GM10266 (cell line): ENCODE data around the gene RNF25.

Source experiments
- DNase-seq: peaks from one replicate; pipeline ENCODE4 v3.0.0; 2012; ENCODE audit errors: extremely low spot score
- CTCF ChIP-seq: IDR thresholded peaks from 2 replicates; pipeline ENCODE4 v1.5.1; 2012; ENCODE audit warnings: mild to moderate bottlenecking, low read depth; ENCODE audit not compliant: control insufficient read depth, insufficient read depth; ENCODE audit errors: missing control alignments

The RNF25 gene

GRCh38 chr2:218716070-218716469, 44.3 kb upstream of the RNF25 start:
- DNase-seq = no peak
- no peak for TF ChIP-seq CTCF

- DNase-seq = no peak
Observed at GRCh38 chr2:218713922-218714321, 42.1 kb upstream of the RNF25 start.

GRCh38 chr2:218711550-218711929, 39.7 kb upstream of the RNF25 start:
- no peak for DNase-seq

More at GRCh38 chr2:218713922-218714321, 42.1 kb upstream of the RNF25 start:
- TF ChIP-seq CTCF = no peak

GRCh38 chr2:218710687-218711549, 39.1 kb upstream of the RNF25 start, which contains the start of gene TTLL4:
TTLL4 (plus strand) TSS chr2:218710835; CDS start chr2:218737677, 26,842 bp downstream.
- DNase-seq = peak; percentile 97
- TF ChIP-seq CTCF = peak; percentile 90

More at GRCh38 chr2:218711550-218711929, 39.7 kb upstream of the RNF25 start:
- TF ChIP-seq CTCF = no peak

GRCh38 chr2:218710334-218710686, 38.5 kb upstream of the RNF25 start:
- DNase-seq = no peak
- TF ChIP-seq CTCF = no peak

GRCh38 chr2:218709908-218710307, 38.1 kb upstream of the RNF25 start:
- TF ChIP-seq CTCF = no peak
- no peak for DNase-seq

- DNase-seq = peak; percentile 27
- no peak for TF ChIP-seq CTCF
Observed at GRCh38 chr2:218708086-218708485, 36.3 kb upstream of the RNF25 start.
